GM18867 (cell line): ENCODE data around the gene PANK1.

Experiments used
- ATAC-seq: cut with Tn5 transposase; IDR thresholded peaks from one replicate; pipeline ENCODE4 v1.9.1; 2021; ENCODE audit warnings: mild to moderate bottlenecking, moderate library complexity; ENCODE audit not compliant: unreplicated experiment

The PANK1 gene

DNA sequence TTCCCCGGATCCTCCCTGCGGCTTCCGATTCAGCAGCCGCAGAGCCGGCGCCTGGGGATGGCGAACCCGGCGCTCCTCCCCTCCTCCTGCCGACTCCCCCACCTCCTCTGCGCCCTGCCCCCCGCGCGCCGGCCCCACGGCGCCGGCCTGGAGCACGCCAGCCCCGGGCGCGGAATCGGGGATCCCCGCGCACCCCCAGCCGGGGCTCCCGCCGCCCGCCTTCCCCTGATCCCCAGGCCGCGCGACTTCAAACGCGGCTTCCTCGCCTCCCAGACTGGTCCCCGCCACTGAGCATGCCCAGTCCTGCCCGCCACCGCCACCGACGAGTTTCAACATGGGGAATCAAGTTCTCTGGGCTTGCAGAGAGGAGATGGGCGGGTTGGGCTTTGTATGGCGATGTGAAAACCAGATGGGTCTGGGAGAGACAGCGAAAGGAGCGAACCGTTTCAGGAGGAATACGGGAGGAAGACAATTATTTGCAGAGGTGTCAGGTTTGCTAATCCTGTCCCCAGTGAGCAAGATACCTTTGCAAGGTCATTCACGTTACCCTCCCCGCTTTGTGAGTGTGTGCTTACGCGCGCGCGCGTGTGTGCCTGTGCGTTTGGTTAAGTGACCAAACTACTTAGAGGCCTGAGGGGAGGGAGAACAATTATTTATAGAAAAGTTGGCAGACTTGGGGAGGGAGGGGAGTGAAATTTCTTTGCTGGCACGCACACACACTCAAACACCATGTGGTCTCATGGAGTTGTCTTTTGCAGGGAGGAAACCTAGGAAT is at the start of gene PANK1:
TSS of gene PANK1 (minus strand) at position 276 of the 775 bp plus-strand sequence. CDS start 351 bp downstream, outside the sequence.
- peak; percentile 44 for ATAC-seq

DNA sequence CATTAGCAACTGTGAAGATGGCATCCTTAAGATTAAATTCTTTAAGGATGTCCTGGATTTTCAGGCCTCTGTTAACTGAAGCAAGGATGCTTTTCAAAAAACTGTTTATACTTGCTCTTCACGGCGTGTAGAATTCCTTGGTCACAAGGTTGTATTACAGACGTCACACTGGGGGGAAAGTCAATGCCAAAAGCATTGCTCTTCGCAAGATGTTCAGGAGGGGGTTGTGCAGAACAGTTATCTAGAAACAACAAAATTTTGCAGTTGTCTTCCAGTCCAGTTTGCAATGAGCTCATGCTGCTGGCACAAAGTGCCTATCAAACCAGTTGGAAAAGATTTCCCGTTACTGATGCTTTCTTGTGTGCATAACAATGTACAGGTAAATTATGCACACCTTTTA is 48.1 kb upstream of the PANK1 start:
- ATAC-seq, result no peak

GRCh38 chr10:89692416-89692815 is 47.4 kb upstream of the PANK1 start:
- ATAC-seq, result no peak

DNA sequence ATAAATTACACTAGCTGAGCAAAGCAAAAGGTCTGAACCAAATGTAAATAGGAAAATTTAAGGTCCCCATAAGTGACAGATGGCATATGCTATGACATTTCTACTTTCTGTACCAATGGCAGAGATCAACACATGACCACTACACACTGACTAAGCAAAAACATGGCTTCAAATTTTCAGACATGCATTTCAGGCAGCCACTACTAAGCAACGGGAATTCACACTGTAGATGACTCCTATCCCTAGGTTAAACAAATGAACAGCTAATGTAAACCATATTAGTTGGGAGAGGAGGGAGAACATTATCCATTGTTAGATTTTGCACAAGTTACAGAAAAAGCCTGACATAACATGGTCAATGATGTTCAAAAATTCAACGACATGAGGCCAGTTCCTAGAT is 45.0 kb upstream of the PANK1 start:
- ATAC-seq, result no peak

DNA sequence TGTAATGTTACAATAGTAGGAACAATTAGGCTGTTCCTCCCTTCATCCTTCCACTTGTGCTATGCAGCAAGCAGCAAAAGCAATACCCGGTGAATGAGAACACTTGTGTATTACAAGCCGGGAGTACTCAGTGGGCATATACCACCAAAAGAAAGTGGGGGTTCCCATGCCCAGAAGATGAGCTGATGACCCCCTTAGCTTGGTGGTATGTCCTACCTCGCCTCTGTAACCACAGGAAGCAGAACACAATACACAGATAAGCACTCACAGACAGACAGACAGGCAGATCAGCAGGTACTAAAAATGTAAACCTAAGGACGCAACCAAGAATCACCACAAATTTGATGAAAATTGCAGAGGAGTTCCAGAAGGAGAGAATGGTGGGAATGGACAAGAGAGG is 40.9 kb upstream of the PANK1 start:
- no peak for ATAC-seq

DNA sequence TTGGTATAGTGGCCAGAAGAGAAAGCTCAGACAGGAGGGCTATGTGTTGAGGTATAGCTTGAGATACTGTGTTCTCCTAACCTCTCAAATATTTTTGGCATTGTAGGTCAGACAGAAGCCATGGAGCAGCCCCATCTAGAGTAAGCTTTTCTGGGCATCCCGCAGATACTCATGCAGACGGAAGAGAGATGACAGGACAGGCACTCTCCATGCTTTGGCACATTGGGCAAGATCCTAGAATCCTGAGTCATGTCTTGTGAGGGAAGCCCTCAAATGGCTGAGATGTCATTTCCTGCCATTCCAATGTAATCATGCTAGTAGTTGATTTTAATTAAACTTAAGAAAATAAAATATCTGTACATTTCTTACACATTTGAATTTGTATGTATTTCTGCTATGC is 39.6 kb upstream of the PANK1 start:
- no peak for ATAC-seq

GRCh38 chr10:89683883-89684282 is 38.8 kb upstream of the PANK1 start:
- no peak for ATAC-seq

- peak; percentile 59 for ATAC-seq
Observed at GRCh38 chr10:89679986-89680385, 34.9 kb upstream of the PANK1 start.

GRCh38 chr10:89677341-89677740 is 32.3 kb upstream of the PANK1 start:
- ATAC-seq, result no peak

DNA sequence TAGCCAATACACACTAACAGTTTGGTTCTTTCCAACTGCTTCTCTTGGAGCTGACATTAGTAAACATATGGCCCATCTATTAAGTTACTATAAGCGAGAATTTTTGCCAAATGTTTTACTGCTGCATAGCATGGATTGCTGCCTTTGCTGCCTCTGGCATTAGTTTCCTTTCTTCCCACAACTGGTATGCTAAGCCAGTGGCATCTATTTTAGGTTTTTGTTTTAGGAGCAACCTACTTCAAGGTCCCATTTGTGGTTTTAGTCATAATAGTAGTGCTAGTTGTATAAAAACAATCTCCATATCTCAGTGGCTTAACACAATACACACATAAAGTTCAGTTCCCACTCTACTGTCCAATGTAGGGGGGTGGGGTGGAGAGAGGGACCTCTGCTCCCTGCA is 25.9 kb upstream of the PANK1 start:
- no peak for ATAC-seq

- ATAC-seq, result no peak
Observed at GRCh38 chr10:89669985-89670384, 24.9 kb upstream of the PANK1 start.

DNA sequence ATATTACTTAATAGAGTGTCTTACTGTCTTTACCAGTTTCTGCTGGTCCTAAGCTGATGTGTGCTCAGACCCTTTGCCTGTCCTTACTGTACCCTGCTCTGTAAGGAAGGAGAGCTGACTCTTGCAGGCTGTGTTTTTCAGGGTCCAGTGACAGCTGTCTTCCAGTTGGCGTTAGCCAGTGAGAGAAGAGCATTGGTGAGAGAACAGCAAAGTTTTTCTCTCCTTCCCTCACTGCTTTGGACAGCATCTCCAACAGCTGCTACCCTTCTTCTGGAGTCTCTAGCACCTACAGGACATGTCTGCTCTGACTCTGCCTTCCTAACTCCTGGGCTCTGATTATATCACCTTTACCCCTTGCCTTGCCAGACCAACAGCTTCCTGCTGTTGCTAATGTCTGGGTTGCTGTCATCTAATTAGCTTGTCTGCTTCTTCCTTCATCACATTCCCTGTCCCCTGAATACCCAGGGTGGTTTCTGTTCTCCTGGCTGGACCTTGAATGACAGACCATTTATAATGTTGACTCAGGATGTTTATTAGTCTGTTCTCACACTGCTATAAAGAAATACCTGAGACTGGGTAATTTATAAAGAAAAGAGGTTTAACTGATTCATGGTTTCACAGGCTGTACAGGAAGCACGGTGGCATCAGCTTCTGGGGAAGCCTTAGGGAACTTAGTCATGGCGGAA is 23.5 kb upstream of the PANK1 start:
- no peak for ATAC-seq

- no peak for ATAC-seq
Observed at GRCh38 chr10:89666138-89666537, 21.1 kb upstream of the PANK1 start.

GRCh38 chr10:89665302-89665701 is 20.3 kb upstream of the PANK1 start:
- ATAC-seq, result no peak

GRCh38 chr10:89664203-89664602 is 19.2 kb upstream of the PANK1 start:
- no peak for ATAC-seq

- no peak for ATAC-seq
Observed at GRCh38 chr10:89663144-89663543, 18.1 kb upstream of the PANK1 start.

DNA sequence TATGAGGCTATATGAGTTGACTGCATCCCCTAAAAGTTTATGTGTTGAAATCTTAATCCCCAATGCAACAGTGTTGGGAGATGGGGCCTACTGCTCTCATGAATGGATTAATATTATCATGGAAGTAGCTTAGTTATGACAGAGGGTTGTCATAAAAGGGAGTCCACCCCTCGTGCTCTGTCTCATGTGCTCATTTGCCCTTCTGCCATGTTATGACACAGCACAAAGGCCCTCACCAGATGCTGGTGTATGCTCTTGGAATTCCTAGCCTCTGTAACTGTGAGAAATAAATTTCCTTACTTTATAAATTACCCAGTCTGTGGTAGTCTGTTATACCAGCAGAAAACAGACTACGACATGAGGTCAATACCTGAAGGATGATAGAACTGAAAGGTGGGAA is 17.6 kb upstream of the PANK1 start:
- no peak for ATAC-seq

DNA sequence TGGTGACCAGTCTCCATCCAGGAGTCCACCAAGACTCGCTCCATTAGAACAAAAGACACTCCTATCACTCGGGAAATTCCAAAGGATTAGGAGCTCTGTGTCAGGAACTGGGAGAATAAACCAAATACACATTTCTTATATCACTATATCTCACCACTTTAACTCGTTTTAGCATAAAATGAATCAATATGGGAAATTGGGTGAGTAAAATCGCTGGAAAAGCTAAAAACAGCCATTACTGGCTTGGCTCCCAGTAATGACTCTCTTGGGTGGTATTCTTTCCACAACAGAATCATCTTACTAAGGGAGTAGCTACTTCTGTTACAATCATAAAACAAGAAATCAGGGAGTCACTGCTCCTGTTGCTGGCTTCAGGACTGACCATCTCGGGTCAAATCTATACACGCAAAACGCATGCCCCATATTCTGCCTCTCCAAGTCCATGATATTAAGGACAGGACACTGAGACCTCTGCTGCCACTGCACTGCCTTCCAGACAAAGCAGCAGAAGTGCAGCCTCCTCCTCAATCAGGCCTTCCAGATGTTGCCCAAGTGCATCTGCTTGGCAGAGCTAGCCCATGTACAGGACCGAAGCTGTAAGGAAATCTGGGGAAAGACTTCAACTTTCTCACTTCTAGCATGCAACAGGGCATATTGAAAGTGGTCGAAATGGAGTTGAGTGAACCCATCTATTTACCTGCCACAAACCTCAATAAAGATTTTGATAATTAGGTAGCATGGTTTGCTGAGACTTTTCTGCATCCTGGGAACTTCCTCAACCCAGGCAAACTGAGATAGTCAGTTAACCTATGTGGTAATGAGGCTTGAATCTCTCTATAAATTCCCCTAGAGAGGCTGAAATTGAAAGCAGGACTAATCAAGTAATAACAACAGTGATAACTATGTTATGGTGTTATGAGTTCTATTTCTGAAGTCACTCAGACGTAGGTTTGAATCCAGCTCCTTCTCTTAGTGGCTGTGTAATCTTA is 14.4 kb upstream of the PANK1 start:
- ATAC-seq, result no peak

- no peak for ATAC-seq
Observed at GRCh38 chr10:89657302-89657701, 12.3 kb upstream of the PANK1 start.

- ATAC-seq, result no peak
Observed at GRCh38 chr10:89655722-89656121, 10.7 kb upstream of the PANK1 start.

DNA sequence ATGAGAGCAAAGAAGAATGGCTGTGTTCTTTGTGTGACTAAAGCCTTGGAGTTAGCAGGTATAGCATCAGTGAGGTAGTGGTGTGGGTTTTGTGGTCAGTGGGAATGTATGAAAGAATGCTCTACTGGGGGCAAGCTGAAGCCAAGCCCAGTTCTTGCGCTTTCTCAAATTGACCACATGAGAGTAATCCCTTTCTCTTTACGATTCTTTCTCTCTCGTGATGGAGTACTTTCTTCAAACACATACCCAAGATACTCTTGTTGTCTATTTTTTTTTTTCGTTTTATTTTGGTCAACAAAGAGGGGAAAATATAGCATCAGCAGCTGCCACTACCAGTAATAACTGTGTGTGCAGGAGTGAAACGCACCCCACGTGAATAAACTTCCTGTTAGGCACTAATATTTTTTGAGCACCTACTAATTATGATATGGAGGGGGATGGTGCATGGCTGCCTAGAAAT is 8.4 kb upstream of the PANK1 start:
- peak; percentile 66 for ATAC-seq
